Measurements from ENCODE around the gene PLPP4.

PLPP4 gene

GRCh38 chr10:120580918-120581895 is 124.2 kb downstream of the PLPP4 start:
- no peak for TF ChIP-seq EZH2 (IDR thresholded peaks at IDR 0.05; ENCODE audit: borderline replicate concordance, low read depth, low read length, severe bottlenecking)
- TF ChIP-seq, protein P1, sequence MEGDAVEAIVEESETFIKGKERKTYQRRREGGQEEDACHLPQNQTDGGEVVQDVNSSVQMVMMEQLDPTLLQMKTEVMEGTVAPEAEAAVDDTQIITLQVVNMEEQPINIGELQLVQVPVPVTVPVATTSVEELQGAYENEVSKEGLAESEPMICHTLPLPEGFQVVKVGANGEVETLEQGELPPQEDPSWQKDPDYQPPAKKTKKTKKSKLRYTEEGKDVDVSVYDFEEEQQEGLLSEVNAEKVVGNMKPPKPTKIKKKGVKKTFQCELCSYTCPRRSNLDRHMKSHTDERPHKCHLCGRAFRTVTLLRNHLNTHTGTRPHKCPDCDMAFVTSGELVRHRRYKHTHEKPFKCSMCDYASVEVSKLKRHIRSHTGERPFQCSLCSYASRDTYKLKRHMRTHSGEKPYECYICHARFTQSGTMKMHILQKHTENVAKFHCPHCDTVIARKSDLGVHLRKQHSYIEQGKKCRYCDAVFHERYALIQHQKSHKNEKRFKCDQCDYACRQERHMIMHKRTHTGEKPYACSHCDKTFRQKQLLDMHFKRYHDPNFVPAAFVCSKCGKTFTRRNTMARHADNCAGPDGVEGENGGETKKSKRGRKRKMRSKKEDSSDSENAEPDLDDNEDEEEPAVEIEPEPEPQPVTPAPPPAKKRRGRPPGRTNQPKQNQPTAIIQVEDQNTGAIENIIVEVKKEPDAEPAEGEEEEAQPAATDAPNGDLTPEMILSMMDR (IDR thresholded peaks at IDR 0.05; ENCODE audit: borderline replicate concordance, extremely low read depth, low read length, poor library complexity, severe bottlenecking): no peak

DNA sequence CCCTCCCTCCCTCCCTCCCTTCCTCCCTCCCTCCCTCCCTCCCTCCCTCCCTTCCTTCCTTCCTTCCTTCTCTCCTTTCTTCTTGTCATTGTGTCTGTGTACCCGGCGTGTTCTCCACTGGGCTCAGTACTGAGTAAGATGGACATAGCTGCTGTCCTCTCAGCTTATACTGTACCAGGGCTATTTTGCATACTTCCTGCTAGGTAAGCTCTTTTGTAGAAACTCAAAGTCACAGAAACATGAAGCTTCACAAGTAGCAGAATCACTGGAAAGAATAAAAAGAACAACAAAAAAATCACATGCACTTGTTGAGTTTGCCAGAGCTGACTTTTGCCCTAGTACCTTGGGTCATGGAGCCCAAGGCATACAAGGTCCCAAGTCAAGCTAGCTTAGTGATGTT is 125.7 kb downstream of the PLPP4 start:
- Histone ChIP-seq H3K79me2 (ENCODE audit: insufficient read depth, low read length) (no peaks in the 10 kb centered on the region), H3K27me3 (ENCODE audit: insufficient read depth, low read length, poor library complexity) (peaks cover 7% of the 10 kb centered on the region), H3K4me2 (ENCODE audit: insufficient read depth, low read length) (no peak overlapping the region), H3K27ac (ENCODE audit: low read length) (no peak overlapping the region), H4K20me1 (ENCODE audit: insufficient read depth, low read length) (no peaks in the 10 kb centered on the region), H3K4me1 (ENCODE audit: insufficient read depth, low read length) (no peaks in the 10 kb centered on the region), H3K9me3 (ENCODE audit: insufficient read depth, low read length, severe bottlenecking) (no peaks in the 10 kb centered on the region), H2AFZ (ENCODE audit: low read depth, low read length) (no peak overlapping the region), H3K9ac (ENCODE audit: low read depth, low read length) (no peak overlapping the region), H3K36me3 (ENCODE audit: insufficient read depth, low read length) (no peaks in the 10 kb centered on the region), H3K4me3 (ENCODE audit: low read depth in 1 of 2, low read length in 2 of 2) (no peak overlapping the region)
- TF ChIP-seq EZH2 (IDR thresholded peaks at IDR 0.05; ENCODE audit: borderline replicate concordance, low read depth, low read length, severe bottlenecking): no peak
- TF ChIP-seq, protein P1 (IDR thresholded peaks at IDR 0.05; ENCODE audit: borderline replicate concordance, extremely low read depth, low read length, poor library complexity, severe bottlenecking): no peak
- DNase-seq (no peak), ATAC-seq (ENCODE audit: insufficient read depth, low read depth) (no peak)

More at GRCh38 chr10:120580918-120581895, 124.2 kb downstream of the PLPP4 start:
- Histone ChIP-seq H3K9me3 (ENCODE audit: insufficient read depth, low read length, severe bottlenecking) (no peaks in the 10 kb centered on the region), H3K4me1 (ENCODE audit: insufficient read depth, low read length) (no peaks in the 10 kb centered on the region), H3K27me3 (ENCODE audit: insufficient read depth, low read length, poor library complexity) (peaks cover 7% of the 10 kb centered on the region), H2AFZ (ENCODE audit: low read depth, low read length) (no peak overlapping the region), H3K9ac (ENCODE audit: low read depth, low read length) (no peak overlapping the region), H3K36me3 (ENCODE audit: insufficient read depth, low read length) (no peaks in the 10 kb centered on the region), H3K4me3 (ENCODE audit: low read depth in 1 of 2, low read length in 2 of 2) (no peak overlapping the region), H4K20me1 (ENCODE audit: insufficient read depth, low read length) (no peaks in the 10 kb centered on the region), H3K4me2 (ENCODE audit: insufficient read depth, low read length) (no peak overlapping the region), H3K79me2 (ENCODE audit: insufficient read depth, low read length) (no peaks in the 10 kb centered on the region), H3K27ac (ENCODE audit: low read length) (no peak overlapping the region)
- DNase-seq: no peak
- ATAC-seq (ENCODE audit: insufficient read depth, low read depth): no peak

GRCh38 chr10:120583424-120584108 is 126.5 kb downstream of the PLPP4 start:
- no peaks in the 10 kb centered on the region for H3K36me3 ChIP-seq (ENCODE audit: insufficient read depth, low read length)
- TF ChIP-seq, protein P1 (IDR thresholded peaks at IDR 0.05; ENCODE audit: borderline replicate concordance, extremely low read depth, low read length, poor library complexity, severe bottlenecking): no peak
- TF ChIP-seq EZH2 (IDR thresholded peaks at IDR 0.05; ENCODE audit: borderline replicate concordance, low read depth, low read length, severe bottlenecking): no peak
- H2AFZ ChIP-seq (ENCODE audit: low read depth, low read length): no peak overlapping the region
- no peaks in the 10 kb centered on the region for H3K9me3 ChIP-seq (ENCODE audit: insufficient read depth, low read length, severe bottlenecking)
- DNase-seq (no peak), ATAC-seq (ENCODE audit: insufficient read depth, low read depth) (no peak)
- no peaks in the 10 kb centered on the region for H3K79me2 ChIP-seq (ENCODE audit: insufficient read depth, low read length)
- H3K27me3 ChIP-seq (ENCODE audit: insufficient read depth, low read length, poor library complexity): peaks cover 7% of the 10 kb centered on the region
- H3K9ac ChIP-seq (ENCODE audit: low read depth, low read length): no peak overlapping the region
- no peaks in the 10 kb centered on the region for H4K20me1 ChIP-seq (ENCODE audit: insufficient read depth, low read length)
- no peak overlapping the region for H3K4me2 ChIP-seq (ENCODE audit: insufficient read depth, low read length)
- no peaks in the 10 kb centered on the region for H3K4me1 ChIP-seq (ENCODE audit: insufficient read depth, low read length)
- no peak overlapping the region for H3K4me3 ChIP-seq (ENCODE audit: low read depth in 1 of 2, low read length in 2 of 2)
- H3K27ac ChIP-seq (ENCODE audit: low read length): no peak overlapping the region

All from DND-41 (cell line).